CD1c-positive myeloid dendritic cell (primary cell): Measurements from ENCODE around the gene ZCCHC14.
"Not testable (repeated sequence)": the region's sequence is repeated elsewhere in the genome, so short reads cannot be mapped to it uniquely, and the experiment has no call there.

ENCODE experiments used
- DNase-seq: peaks from one replicate; pipeline ENCODE4 v3.0.0-alpha.2; 2016; ENCODE audit errors: extremely low spot score

Gene ZCCHC14

GRCh38 chr16:87481711-87482110, 11.1 kb downstream of the ZCCHC14 start:
- not testable (repeated sequence) for DNase-seq

- not testable (repeated sequence) for DNase-seq
Observed at GRCh38 chr16:87477209-87477981, 15.4 kb downstream of the ZCCHC14 start.

DNA sequence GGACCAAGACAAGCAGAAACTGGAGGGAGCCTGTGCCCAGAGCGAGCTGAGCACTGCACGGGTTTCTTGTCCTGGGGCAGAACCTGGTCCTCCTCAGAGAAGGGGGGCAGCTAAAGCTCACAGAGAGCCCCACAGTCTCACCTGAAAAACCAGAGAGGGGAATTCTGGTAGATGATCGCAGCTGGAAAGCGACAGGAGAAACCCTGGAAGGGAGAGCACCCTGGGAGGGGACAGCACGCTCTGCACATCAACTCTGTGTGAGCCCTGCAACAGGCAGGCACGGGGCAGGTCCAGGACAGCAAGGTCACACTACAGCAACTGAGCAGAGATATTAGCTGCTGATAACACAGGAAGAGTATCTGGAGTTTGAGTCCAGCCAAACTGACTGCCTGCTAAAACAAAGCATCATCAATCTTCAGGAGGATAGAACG, 18.2 kb downstream of the ZCCHC14 start:
- DNase-seq = no peak

- no peak for DNase-seq
Observed at GRCh38 chr16:87474017-87474416, 18.8 kb downstream of the ZCCHC14 start.

GRCh38 chr16:87472935-87473334, 19.9 kb downstream of the ZCCHC14 start:
- DNase-seq = no peak

DNA sequence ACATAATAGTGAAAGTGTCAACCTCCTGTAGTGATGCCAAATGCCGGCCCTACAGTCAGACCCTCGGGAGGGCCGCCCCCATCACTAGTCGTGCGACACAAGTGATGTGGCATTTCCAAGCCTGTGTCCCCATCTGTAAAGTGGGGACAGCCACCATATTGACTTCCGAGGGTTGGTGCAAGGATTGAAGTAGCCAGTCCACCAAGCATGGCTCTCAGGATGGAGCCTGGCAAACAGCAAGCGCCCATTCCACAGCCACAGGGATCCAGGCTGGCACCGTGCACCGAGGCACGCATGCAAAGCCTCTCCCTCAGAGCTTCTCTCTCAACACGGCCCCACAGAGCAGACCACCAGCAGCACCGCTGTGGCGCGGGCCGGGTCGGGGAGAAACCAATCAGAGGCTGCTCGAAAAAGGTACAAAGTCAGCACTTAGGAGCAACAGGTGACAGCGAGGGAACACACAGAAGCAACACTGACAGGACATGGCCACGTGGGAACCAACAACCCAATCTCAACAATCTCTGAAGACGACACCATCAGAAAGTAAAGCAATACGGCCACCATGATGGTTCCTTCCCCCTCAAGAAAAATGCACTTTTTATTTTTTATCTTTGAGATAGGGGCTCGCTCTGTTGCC, 20.6 kb downstream of the ZCCHC14 start:
- DNase-seq = no peak

- DNase-seq = no peak
Observed at GRCh38 chr16:87471278-87472141, 21.3 kb downstream of the ZCCHC14 start.

- DNase-seq = no peak
Observed at GRCh38 chr16:87470332-87470731, 22.5 kb downstream of the ZCCHC14 start.

- DNase-seq = no peak
Observed at GRCh38 chr16:87469169-87469568, 23.7 kb downstream of the ZCCHC14 start.

- DNase-seq = no peak
Observed at GRCh38 chr16:87468550-87468949, 24.3 kb downstream of the ZCCHC14 start.

DNA sequence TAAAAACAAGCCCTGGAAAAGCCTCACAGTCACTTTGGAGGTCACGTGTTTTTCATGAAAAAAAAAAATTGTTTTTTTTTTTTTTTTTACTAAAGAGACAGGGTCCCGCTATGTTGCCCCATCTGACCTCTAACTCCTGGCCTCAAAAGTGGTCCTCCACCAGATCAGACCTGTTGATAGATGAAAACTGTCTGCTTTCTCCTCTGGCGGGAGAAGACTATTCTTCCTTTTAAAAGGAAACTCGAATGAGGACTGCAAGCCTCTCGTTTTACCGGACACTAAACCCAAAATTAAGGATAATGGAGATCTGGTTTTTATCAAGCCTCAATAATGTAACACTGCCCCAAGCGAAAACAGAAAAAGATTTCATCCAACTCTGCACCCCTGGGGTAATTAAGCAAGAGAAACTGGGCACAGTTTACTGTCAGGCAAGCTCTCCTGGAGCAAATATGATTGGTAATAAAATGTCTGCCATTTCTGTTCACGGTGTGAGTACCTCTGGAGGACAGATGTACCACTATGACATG, 25.8 kb downstream of the ZCCHC14 start:
- no peak for DNase-seq

DNA sequence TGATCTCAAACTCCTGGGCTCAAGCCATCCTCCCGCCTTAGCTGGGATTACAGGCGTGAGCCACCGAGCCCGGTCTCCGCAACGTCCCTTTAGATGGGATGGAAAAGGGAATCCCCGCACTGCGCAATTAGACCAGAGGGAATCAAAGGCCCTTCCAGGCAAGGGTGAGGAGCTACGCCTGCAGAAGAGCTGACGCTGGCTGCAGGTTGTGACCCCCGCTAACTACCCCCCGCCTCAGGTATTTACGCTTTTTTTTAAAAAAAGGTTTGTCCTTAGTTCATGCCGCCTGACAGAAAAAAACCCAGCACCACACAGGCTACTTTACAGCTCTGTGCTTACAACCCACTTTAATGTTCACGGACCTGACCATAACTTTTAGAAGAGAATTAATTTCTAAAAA, 26.9 kb downstream of the ZCCHC14 start:
- no peak for DNase-seq

- peak; percentile 80 for DNase-seq
Observed at GRCh38 chr16:87465306-87465705, 27.5 kb downstream of the ZCCHC14 start.

DNA sequence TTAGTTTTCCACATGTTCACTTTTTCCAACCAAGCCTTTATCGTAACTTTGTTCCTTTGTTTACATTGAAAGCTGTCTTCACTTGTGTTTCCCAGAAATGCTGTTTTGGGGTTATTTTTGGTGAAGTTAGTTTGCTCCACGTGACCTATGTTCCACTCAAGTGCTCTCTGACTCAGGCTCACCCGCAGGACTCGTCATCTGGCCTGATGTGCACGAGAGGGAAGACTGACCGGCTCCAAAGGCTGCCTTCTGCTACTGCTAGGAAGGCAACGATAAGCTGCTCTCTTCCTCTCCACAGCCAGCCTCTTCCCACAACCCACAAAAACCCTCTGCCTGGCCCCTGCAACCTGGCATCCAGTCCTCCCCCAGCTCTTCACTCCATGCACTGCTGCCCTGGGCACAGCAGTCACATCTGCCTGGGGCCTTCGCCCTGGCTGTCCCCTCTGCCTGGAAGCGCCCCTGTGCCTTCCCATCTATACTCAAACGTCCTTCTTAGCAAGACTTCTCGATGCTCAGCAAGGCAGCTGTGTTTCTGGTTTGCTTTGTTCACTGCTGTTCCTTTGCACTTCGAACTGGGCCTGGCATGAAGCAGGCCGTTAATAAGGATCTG, 28.0 kb downstream of the ZCCHC14 start:
- peak; percentile 90 for DNase-seq

DNA sequence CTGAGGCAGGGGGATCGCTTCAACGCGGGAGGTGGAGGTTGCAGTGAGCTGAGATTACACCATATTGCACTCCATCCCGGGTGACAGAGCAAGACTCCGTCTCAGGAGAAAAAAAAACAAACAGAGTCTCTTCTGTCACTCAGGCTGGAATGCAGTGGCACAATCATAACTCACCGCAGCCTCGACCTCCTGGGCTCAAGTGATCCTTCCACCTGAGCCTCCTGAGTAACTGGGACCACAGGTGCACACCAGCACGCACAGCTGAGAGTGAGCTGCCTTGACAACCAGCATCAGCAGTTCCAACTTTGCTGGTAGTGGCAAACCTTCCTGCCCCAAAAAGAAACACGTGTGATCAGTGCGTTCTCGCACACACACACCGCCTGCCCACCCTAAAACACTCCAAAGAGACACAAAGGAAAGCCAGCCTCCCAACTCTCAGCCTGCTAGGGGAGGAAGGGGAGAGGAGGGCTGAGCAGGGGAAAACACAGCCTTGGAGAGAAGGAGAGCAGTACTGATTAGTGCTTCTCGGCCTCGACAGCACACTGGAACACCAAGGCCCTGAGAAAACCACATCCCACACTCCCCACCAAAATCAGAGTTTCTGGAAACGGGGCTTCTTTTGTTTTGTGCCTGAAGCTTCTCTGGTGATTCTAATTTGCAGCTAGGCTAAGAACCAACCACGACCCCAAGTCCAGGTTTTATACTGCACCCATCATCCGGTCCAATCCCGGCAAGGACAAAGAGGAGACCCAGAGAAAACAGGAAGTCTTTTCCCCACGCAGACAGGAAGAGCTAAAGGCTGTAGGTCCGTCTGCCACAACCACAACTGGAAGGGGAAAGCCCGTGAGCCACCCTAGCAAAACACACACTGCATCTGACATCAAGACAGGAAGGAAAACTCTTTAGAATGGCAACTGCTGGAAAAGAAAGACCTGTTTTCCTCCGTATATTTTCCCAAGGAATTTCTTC, 28.8 kb downstream of the ZCCHC14 start:
- peak; percentile 87 for DNase-seq

GRCh38 chr16:87461466-87461991, 31.3 kb downstream of the ZCCHC14 start:
- DNase-seq = peak; percentile 25

- DNase-seq = no peak
Observed at GRCh38 chr16:87460936-87461335, 31.9 kb downstream of the ZCCHC14 start.

GRCh38 chr16:87459833-87460232, 33.0 kb downstream of the ZCCHC14 start:
- DNase-seq = no peak

GRCh38 chr16:87459027-87459426, 33.8 kb downstream of the ZCCHC14 start:
- no peak for DNase-seq

GRCh38 chr16:87458424-87458915, 34.4 kb downstream of the ZCCHC14 start:
- no peak for DNase-seq
